ENCODE data around the gene CENPX. TPM values are rescaled to one million over a fixed set of nuclear protein-coding genes. Genes with fewer than 3 reads are reported as not detected.

Gene CENPX
- total and polyA plus RNA-seq, 2 of the 13 experiments (the other 11 are each of a cell fraction or from before 2014, with no cell fraction given), result 92.7 to 170 TPM

GRCh38 chr17:82036634-82037091 is 14.0 kb upstream of the CENPX start (continued):
- TF ChIP-seq ZNF772 (CRISPR knock-in tag; IDR thresholded peaks at IDR 0.05) (no peak), ZNF207 (IDR thresholded peaks at IDR 0.05; ENCODE audit: borderline replicate concordance) (no peak), ARID5B (CRISPR knock-in tag; IDR thresholded peaks at IDR 0.05) (no peak), THAP7 (CRISPR knock-in tag; IDR thresholded peaks at IDR 0.05) (0 out of 2 replicates have a peak, but pooled peaks have one; percentile 3), SP1 (IDR thresholded peaks at IDR 0.05) (no peak), SP1 (CRISPR knock-in tag; IDR thresholded peaks at IDR 0.05) (no peak), MEIS1 (CRISPR knock-in tag; IDR thresholded peaks at IDR 0.05; ENCODE audit: borderline replicate concordance) (0 out of 2 replicates have a peak, but pooled peaks have one; percentile 2), ZNF143 (CRISPR knock-in tag; IDR thresholded peaks at IDR 0.05) (peak; percentile 9), HNRNPL (IDR thresholded peaks at IDR 0.05; ENCODE audit: low read depth, low read length) (peak; percentile 83), ATF7 (IDR thresholded peaks at IDR 0.05) (no peak), ATF7 (CRISPR knock-in tag; IDR thresholded peaks at IDR 0.05) (peak; percentile 12; the same call in 1 of the 2 replicates), TBX2 (CRISPR knock-in tag; IDR thresholded peaks at IDR 0.05; ENCODE audit: borderline replicate concordance) (no peak), ZBTB7B (CRISPR knock-in tag; IDR thresholded peaks at IDR 0.05) (0 out of 2 replicates have a peak, but pooled peaks have one; percentile 0), KDM5B (CRISPR knock-in tag; IDR thresholded peaks at IDR 0.05; ENCODE audit: borderline replicate concordance) (no peak), NR1H2 (CRISPR knock-in tag; IDR thresholded peaks at IDR 0.05; ENCODE audit: borderline replicate concordance, low read depth) (peak; percentile 15; the same call in 1 of the 2 replicates), HMGXB4 (CRISPR knock-in tag; IDR thresholded peaks at IDR 0.05; ENCODE audit: borderline replicate concordance in 1 of 2, low read depth in 1 of 2) (no peak), GATAD2A (CRISPR knock-in tag; IDR thresholded peaks at IDR 0.05) (0 out of 2 replicates have a peak, but pooled peaks have one; percentile 6), CTCF (CRISPR knock-in tag; IDR thresholded peaks at IDR 0.05) (0 out of 2 replicates have a peak, but pooled peaks have one; percentile 2), ZNF513 (CRISPR knock-in tag; conservative IDR thresholded peaks at IDR 0.05) (no peak), FLYWCH1 (CRISPR knock-in tag; IDR thresholded peaks at IDR 0.05) (no peak), ARNTL (CRISPR knock-in tag; IDR thresholded peaks at IDR 0.05) (no peak), TEAD3 (CRISPR knock-in tag; optimal IDR thresholded peaks at IDR 0.05; ENCODE audit: borderline replicate concordance) (no peak)

Measured in HepG2 (cell line).